Measurements from ENCODE around the gene SDS.

Gene SDS, protein sequence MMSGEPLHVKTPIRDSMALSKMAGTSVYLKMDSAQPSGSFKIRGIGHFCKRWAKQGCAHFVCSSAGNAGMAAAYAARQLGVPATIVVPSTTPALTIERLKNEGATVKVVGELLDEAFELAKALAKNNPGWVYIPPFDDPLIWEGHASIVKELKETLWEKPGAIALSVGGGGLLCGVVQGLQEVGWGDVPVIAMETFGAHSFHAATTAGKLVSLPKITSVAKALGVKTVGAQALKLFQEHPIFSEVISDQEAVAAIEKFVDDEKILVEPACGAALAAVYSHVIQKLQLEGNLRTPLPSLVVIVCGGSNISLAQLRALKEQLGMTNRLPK

DNA sequence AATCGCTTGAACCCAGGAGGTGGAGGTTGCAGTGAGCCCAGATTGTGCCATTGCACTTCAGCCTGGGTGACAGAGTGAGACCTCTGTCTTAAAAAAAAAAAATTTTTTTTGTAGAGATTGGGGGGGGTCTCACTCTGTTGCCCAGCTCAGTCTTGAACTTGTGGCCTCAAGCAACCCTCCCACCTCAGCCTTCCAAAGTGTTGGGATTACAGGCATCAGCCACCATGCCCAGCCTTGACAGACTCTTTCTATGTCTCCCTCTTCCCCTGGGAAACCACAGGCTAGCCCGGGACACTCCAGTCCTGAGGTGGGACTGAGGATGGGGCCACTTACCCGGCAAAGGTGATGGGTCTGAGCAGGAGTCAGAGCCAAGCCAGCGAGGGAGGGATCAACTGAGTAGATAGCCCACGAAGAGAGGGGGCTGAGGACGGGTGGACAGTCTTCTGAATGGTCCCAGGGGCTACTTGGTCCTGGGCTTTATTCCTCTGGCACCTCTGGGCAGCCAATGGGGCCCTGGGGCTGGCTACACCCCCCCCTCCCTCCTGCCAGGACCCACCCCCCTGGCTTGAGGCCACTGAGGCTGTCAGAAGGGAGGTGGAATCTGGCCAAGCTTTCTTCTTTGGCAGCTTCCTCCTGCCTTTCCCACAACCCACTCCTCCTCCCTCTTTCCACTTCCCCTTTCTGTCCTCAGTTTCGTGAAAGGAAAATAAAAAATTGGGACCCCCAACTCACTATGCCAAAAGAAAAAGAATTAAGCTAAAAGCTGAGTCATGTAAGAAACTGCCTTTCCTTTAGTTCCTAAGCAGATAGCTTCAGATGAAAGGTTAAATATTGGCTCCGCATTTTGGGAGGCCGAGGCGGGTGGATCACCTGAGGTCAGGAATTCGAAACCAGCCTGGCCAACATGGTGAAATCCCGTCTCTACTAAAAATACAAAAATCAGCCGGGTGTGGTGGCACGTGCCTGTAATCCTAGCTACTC lies at the start of gene SDS:
Gene SDS (minus strand): TSS at position 453 of the 981 bp plus-strand sequence. CDS start 4,179 bp downstream, outside the sequence.
- no peak for DNase-seq

DNA sequence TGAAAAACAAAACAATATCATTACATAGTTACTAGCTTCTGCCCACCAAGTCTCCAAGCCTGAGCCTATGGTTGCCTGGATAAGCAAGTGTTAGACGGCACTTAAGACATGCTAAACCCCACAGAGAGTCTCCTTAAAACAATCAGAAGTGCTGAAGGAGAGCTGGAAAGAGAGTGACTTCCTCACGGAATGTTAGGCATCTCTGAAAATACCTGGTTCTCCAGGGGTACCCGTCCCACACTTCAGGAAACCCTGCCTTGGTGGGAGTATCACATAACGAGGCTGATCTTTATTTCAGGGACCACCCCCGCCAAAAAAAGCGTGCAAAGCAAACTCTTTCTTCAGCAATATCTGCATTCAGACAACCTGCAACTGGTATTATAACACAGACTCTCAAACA lies 49.6 kb upstream of the SDS start:
- DNase-seq = no peak

DNA sequence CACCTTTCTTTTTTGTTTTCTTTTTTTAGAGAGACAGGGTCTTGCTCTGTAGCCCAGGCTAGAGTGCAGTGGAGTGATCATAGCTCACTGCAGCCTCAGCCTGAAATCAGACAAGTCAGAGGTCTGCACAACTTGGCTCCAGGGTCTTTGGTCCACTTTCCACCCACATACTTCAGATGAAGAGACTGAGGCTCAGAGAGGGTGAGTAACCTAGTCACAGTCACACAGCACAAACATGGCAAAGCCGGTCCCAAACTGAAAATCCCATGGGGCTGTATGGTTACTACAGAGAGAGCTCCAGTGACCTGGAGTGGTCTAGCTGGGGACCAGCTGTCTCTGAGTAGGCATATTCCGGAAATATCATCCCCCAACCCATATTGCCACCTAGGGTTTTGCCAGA lies 48.8 kb upstream of the SDS start:
- DNase-seq = no peak

DNA sequence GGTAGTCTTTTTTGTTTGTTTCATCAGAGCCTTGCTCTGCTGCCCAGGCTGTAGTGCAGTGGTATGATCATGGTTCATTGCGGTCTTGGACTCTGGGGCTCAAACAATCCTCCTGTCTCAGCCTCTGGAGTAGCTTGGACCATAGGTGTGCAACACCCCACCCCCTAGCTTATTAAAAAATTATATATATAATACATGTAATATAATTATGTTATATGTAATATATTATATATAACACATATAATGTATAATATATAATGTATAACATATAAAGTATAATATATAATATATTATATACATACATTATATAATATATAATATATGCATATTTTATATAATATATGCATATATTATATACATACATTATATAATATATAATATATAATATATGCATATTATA lies 46.2 kb upstream of the SDS start:
- DNase-seq = no peak

DNA sequence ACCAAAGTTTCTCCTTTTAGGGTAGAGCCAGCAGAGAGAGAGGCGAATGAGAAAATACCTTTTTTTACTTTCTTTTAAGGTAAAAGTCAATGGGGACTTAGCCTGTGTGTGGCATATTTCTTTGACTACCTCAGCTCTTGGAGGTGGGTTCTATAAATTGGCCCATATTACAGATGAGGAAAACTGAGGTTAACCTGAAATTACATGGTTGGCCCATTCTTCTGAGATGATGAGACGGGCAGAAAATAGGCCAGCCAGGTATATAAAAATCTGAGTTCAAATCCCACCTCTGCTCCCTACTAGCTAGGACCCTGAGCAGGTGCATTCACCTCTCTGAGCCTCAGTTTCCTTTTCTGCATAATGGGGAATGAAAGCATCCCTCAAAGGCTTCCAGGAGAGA lies 45.6 kb upstream of the SDS start:
- DNase-seq = no peak

DNA sequence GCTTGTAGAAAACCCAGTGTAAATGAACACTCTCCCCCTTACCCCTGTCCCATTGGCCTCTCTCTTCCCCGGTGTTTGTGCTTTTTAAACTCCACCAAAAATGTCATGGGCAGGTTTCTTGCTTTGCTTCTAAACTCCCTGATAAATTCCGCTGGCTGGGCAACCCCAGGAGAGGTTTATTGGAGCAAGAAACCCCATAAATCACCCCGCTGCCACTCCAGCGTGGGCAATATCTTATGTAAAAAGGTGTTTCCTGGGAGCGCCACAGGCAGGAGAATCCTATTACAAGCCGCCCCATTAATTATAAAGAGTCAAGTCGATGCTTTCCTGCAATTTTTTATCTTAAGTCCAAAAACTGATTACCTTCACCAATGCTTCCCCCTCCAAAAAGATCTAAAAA lies 45.2 kb upstream of the SDS start:
- DNase-seq = no peak

DNA sequence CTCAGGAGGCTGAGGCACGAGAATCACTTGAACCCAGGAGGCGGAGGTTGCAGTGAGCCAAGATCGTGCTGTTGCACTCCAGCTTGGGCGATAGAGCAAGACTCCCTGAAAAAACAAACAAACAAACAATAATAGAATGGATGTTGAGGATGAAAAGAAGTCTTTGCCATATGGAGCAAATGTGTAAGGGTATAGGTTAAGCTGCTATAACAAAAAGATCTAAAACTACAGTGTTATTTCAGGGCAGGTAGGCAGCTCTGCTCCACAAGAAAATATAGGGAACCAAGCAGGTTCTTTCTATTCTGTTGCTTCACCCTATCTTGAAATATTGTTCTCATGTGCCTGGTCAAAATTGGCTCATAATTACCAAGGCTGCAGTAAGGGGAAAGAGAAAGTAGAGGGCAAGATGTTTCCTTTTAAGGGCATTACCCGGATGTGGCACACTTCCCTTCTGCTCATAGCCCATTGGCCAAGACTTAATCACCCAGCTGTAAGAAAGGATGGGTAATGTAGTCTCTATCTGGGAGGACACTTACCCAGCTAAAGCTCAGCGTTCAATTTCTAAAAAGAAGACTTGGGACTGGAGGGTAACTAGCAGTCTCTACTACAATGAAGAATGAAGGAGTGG lies 42.0 kb upstream of the SDS start:
- no peak for DNase-seq

DNA sequence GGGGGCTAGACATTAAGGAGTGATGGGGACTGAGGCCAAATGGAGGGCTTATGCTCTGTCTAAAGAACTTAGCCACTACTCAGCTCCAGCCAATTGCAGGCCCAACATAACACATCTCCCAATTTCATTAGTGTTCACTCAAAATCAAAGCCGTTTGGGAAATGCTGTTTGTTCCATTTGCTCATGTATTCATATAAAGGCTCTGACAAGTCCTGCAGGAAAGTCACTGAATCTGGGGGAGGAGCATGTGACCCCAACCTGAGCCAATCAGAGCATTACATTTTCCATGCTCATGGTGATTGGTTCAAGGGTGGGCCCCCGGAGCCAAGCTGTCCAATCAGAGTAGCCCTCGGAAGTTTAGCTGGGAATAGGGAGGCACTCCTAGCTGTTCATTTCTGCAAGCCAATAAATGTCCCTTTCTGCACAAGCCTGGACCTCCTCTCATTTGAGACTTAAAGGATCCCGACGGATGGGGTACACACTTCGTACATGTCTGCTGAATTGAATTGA lies 39.4 kb upstream of the SDS start:
- DNase-seq = no peak

DNA sequence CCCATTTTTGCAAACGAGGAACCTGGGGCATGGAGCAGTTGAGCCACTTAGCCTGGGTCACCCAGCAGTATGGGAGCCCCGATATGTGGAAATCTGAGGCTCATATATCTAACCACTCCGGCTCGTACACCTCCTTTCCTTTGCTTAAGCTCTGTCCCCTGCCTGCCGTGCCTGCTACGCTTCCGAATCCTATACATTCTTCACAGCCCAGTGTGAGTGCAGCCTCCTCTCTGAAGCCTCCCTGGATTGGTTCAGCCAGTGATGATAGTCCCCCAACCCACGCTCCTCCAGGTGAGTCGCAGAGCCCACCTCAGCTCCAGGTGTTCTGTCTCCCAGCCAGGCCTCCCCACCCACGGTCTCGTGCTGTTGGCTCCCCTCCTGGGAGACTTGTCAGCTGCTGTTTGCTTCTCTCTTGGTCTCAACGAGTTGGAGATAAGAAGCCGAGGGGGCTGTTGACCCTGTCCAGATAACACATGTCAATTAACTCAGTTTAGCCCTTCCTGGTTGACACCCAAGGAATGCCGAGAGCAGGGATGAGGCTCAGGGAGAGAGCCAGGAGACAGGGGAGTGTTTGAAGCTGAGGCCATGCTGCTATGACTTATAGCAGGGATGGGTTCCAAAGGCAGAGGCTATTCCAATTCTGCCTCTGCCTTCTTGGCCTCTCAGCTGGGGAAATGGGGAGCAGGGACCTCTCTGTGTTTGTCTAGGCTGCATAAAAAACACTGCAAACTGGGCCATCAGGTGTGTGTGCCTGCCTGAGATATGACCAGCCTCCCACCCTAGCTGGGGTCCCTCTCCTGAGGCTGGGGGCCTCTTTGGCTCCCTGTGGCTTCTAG lies 37.5 kb upstream of the SDS start:
- DNase-seq = no peak

DNA sequence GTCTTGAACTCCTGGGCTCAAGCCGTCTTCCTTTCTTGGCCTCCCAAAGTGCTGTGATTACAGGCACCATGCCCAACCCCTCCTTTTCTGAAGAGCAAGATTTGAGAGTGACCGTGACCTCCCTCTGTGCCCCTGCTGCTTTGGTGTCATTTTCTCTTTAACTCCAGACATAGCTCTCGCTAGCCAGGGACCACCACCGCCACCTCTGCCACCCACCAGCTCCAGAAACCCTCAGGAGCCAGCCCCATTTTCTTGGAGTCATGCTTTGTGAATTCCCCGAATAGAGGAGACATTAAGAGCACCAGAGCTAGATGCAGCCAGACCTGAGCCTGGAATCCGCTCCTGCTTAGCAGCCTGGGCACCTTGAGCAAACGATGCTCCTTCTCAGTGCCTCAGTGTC lies 36.6 kb upstream of the SDS start:
- no peak for DNase-seq

DNA sequence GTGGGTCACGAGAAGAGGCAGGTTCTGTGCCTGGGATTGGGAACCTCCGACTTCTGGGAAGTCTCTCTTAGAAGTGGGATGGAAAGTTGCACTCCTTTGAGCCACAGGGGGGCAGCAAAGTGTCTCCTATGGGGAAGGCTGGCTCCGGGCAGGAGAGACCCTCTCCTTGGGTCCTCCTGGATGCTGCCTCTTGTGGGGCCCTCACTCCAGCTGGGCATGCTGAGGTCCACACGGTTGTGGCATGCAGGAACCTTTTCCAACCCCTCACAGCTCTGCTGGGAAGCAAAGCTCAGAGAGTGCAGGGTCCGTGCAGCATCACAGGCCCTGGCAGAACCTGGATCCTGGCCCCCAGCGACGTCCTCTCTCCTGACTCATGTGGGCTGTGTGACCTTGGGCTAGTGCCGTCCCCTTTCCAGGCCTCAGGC lies 35.9 kb upstream of the SDS start:
- DNase-seq = no peak

DNA sequence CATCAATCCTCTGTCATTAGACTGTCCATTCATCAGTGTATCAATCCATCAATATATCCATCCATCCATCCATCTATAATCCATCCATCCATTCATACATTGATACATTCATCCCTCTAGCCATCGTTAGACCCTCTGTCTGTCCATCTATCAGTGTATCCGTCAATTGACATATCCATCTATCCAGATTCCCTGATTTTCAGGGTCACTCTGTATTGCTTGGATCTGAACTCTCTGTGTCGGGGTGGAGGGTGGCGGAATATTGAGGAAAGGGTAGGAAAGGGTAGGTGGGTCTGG lies 35.6 kb upstream of the SDS start:
- no peak for DNase-seq

DNA sequence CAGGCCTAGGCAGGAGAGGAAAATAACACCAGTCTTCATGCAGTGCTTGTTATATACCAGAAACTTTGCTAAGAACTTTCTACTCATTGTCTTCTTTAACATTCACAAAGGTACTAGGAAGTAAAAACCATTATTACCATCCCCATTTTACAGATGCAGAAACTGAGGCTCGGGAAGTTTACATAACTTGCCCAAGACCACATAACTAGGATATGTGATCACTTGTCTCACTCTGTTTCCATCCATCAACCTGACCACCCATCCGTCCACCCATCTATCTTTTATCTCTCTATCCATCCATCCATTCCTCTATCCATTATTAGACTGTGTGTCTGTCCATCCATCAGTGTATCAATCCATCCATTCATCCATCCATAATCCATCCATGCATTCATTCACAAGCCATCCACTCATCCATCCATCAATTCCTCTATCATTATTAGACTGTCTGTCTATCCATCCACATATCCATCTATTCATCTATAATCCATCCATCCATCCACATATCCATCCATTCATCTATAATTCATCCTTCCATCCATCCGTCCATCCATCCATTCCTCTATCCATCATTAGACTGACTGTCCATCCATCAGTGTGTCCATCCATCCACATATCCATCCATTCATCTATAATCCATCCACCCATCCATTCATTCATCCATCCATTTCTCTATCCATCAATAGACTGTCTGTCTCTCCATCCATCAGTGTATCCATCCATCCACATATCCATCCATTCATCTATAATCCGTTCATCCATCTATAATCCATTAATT lies 35.0 kb upstream of the SDS start:
- DNase-seq = no peak

DNA sequence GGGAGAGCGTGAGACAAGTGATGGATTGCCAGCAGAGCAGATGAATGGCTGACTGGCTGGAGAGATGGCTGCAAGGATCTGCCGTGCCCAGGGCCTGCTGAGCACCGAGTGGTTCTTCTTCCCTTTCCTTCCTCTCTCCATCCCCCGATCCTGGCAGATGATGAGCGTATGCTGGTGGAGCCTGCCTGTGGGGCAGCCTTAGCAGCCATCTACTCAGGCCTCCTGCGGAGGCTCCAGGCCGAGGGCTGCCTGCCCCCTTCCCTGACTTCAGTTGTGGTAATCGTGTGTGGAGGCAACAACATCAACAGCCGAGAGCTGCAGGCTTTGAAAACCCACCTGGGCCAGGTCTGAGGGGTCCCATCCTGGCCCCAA lies 34.0 kb upstream of the SDS start:
- DNase-seq = no peak

DNA sequence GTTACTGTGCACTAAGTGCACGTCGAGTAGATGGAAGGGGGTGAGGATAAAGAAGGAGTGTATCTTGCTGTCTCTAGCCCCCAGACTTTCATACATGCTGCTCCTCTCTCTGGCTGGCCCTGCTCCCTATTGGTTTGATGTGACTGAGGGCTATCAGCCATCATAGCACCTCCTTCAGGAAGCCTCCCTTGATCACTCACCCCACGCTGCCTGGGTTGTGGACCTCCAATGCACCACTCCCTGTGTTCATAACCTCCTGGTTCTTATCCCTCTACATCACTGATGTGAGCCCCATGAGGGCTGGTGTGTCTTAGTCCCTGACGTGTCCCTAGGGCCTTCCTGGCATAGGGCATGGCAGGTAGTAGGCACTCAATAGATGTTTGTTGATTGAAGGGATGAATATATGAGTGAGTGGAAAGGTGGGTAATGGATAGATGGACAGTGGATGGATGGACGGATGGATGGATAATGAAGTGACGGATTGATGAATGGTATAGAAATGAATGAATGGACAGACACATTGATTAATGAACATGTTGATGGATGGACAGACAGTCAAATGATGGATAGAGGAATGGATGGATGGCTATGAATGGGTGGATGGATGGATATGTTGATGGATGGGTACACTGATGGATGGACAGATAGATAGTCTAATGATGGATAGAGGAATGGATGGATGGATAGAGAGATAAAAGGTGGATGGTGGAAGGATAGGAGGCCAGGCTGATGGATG lies 33.5 kb upstream of the SDS start:
- no peak for DNase-seq

DNA sequence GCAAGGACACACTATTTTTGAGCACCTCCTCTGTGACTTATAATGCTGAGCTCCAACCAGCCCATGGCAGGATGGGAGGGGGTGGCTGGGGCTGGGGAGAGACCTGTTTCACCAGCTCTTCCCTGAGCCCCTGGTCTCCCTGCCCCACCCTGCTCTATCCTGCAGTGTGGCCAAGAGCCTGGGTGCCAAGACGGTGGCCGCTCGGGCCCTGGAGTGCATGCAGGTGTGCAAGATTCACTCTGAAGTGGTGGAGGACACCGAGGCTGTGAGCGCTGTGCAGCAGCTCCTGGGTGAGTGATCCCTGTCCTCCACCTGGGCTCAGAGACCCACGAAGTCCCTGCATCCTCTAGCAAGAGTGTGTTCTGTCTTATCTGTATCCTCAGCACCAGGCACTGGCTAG lies 32.9 kb upstream of the SDS start:
- no peak for DNase-seq

DNA sequence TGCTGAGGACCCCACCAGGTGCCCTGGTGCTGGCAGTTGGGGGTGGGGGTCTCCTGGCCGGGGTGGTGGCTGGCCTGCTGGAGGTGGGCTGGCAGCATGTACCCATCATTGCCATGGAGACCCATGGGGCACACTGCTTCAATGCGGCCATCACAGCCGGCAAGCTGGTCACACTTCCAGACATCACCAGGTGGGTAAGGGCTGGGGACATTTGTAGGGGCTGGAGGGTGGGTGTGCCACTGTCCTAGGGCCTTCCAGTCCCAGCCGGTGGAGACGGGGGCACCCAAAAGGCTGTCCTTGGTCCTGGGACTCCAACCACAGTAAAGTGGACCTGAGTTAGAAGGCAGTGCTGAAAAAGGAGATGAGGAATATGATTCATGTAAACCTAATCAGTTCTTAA lies 31.7 kb upstream of the SDS start:
- no peak for DNase-seq

DNA sequence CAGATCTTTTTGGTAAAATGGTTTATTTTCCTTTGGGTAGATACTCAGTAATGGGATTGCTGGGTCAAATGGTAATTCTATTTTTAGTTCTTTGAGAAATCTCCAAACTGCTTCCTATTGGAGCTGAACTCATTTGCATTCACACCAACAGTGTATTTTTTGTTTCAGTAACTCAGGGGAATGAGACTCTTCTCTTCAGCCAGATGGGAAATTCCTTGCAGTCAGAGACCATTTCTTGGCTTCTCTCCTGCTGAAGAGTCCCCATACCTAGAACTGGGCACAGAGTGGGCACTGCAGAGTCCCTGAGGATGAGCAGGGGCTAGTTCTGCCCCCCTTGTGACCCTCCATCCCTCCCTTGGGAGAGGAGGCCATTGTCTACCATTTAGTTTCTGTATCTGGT lies 29.3 kb upstream of the SDS start:
- no peak for DNase-seq

DNA sequence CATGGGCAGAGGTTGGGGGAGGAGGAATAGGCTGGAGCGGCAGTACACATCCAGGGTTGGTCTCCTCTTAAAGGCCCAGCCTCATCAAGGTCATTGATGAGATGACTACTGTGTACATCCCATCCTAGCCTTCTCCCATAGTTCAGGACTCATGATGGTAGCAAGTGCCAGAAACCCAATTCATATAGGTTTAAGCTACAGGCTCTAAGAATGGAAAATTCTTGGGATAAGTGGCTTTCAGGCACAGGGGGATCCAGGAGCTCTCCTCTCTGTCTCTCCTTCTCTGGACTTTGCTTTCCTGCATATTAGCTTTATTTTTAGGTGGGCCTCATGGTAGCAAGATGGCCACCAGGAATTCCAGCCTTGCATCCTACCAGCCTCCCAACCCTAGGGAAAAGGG lies 24.8 kb upstream of the SDS start:
- DNase-seq = no peak

DNA sequence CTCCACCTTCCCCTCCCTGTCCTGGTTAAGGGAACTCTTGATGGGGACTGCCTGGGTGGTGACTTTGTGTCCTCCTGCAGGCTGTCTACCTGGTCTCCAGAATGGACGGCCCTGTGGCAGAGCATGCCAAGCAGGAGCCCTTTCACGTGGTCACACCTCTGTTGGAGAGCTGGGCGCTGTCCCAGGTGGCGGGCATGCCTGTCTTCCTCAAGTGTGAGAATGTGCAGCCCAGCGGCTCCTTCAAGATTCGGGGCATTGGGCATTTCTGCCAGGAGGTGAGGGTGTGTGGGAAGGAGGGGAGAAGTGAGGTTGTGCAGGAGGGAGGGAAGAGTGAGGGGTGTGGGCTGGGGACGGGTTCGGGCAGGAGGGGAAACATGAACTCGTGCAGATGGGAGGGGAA lies 24.2 kb upstream of the SDS start:
- no peak for DNase-seq

DNA sequence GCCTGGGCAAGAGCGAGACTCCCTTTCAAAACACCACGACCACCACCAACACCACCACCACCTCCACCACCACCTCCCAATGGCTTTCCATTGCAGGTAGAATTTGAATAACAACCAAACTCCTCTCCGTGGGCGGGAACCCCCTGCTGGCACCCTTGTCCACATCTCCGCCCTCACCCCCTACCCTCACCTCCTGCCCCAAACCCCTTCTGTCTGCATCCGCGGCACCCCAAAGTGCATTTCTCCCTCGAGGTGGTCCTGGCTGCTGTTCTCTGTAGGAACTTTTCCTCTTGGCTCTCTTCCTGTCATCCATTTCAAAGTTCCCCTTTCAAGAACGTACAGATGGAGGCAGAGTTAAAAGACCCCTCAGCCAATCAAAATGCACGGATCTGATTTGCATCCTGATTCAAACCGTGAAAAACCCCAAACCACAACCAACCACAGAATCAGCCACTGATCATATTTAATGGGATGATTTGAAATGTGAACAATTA lies 22.3 kb upstream of the SDS start:
- DNase-seq = no peak
